Stimulated activated naive CD8-positive, alpha-beta T cell treated with anti-CD3 and anti-CD28 coated beads, Interleukin-15, Interleukin-2, amounts not matched to agents 100 ng/mL and 50 ng/mL, for 24 hours (primary cell): ENCODE measurements around the gene SKAP2.

Experiments
- H3K27ac Mint-ChIP-seq: one replicate; pipeline ENCODE4 v1.8.0; 2021; ENCODE audit warnings: mild to moderate bottlenecking, mixed read lengths
- H3K27me3 Mint-ChIP-seq: one replicate; pipeline ENCODE4 v1.8.0; 2021; ENCODE audit warnings: mixed read lengths
- H3K36me3 Mint-ChIP-seq: one replicate; pipeline ENCODE4 v1.8.0; 2021; ENCODE audit warnings: low read depth, mixed read lengths
- H3K4me1 Mint-ChIP-seq: one replicate; pipeline ENCODE4 v1.8.0; 2021; ENCODE audit warnings: low read depth, mixed read lengths
- H3K4me3 Mint-ChIP-seq: one replicate; pipeline ENCODE4 v1.8.0; 2021; ENCODE audit warnings: mild to moderate bottlenecking, mixed read lengths
- H3K9me3 Mint-ChIP-seq: one replicate; pipeline ENCODE4 v1.8.0; 2021; ENCODE audit warnings: mixed read lengths

The SKAP2 gene, protein sequence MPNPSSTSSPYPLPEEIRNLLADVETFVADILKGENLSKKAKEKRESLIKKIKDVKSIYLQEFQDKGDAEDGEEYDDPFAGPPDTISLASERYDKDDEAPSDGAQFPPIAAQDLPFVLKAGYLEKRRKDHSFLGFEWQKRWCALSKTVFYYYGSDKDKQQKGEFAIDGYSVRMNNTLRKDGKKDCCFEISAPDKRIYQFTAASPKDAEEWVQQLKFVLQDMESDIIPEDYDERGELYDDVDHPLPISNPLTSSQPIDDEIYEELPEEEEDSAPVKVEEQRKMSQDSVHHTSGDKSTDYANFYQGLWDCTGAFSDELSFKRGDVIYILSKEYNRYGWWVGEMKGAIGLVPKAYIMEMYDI

GRCh38 chr7:26864309-26865093 is at the start of gene SKAP2:
Gene SKAP2 (minus strand): TSS chr7:26864590. CDS start chr7:26864429, 161 bp downstream.
- no peaks in the 10 kb centered on the region for H3K36me3 Mint-ChIP-seq
- peak within 1 kb of the TSS; percentile 86 for H3K27ac Mint-ChIP-seq
- peaks cover 24% of the 10 kb centered on the region for H3K4me1 Mint-ChIP-seq
- H3K9me3 Mint-ChIP-seq: no peaks in the 10 kb centered on the region
- peaks cover 37% of the 10 kb centered on the region for H3K27me3 Mint-ChIP-seq
- peak within 1 kb of the TSS; percentile 93 for H3K4me3 Mint-ChIP-seq

DNA sequence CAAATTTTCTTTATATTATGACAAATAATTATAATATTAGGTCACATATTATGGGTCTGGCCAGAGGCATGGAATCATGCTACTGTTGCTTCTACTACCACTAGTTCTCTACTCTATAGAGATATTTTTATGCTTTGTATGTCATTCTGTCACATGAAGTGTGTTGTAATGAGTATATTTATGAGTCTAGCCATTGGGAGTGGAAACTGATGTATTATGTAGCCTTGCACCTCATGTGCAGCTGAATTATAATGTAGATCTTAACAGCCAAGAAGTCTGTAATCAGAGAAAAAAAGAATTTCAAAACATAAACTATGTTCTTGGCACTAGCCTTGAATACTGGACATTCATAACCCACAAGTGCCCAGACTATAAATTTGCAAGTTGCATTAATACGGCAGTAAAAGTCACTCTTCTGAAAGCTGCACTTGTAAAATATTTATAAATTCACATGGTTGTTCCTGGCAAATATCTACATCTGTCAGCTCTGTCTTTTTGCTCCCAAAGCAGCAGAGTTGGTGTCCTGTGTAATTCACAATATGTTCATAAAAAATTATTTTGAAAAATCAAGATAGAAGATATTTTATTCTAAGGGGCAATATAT is 48.6 kb upstream of the SKAP2 start:
- Mint-ChIP-seq H3K36me3 (no peaks in the 10 kb centered on the region), H3K27me3 (peaks cover 14% of the 10 kb centered on the region), H3K27ac (no peak overlapping the region), H3K4me3 (no peak overlapping the region), H3K4me1 (no peaks in the 10 kb centered on the region), H3K9me3 (no peaks in the 10 kb centered on the region)

- Mint-ChIP-seq H3K4me3 (no peak overlapping the region), H3K4me1 (no peaks in the 10 kb centered on the region), H3K9me3 (no peaks in the 10 kb centered on the region), H3K36me3 (no peaks in the 10 kb centered on the region), H3K27ac (no peak overlapping the region), H3K27me3 (peaks cover 12% of the 10 kb centered on the region)
These were observed 47.9 kb upstream of the SKAP2 start for GRCh38 chr7:26912338-26912737.

GRCh38 chr7:26910221-26910620 is 45.8 kb upstream of the SKAP2 start:
- no peak overlapping the region for H3K4me3 Mint-ChIP-seq
- no peaks in the 10 kb centered on the region for H3K36me3 Mint-ChIP-seq
- H3K9me3 Mint-ChIP-seq: no peaks in the 10 kb centered on the region
- no peak overlapping the region for H3K27ac Mint-ChIP-seq
- peaks cover 7% of the 10 kb centered on the region for H3K27me3 Mint-ChIP-seq
- H3K4me1 Mint-ChIP-seq: no peaks in the 10 kb centered on the region

DNA sequence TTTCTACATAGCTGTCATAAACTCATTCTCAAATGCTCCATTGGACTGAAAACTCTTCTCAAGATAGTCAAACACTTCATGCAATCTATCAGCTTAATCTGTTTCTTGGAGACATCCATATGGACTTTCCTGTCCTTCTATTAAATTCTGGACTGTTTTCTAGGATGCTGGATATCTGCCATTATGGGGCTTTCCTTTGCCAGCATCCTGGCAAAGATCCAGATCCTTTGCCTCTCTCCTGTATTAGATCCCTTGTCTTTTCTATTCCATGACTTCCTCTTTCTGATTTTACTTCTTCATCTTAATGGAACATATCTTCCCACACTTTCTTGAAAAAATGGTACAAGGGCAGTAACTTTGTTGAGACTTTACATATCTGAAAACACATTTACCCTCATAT is 35.9 kb upstream of the SKAP2 start:
- Mint-ChIP-seq H3K4me1 (no peaks in the 10 kb centered on the region), H3K9me3 (no peaks in the 10 kb centered on the region), H3K4me3 (no peak overlapping the region), H3K36me3 (no peaks in the 10 kb centered on the region), H3K27ac (no peak overlapping the region), H3K27me3 (peaks cover 28% of the 10 kb centered on the region)

DNA sequence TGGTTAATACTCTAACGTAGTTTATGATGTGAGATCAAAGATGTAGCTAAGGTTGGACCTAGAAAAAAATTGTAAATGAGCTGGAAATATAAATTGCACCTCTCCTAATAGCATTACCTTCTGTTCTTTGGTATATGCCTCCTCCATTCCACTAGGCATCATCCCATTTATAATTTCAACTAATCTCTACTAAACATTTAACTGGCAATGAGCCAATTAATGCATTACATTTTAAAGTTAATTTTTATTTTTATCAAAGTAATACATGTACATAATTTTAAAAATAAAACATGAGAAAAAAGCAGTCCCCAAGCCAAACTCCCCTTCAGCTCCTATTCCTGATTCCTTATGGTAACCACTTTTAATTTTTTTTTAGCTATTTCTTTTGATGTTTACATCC is 35.1 kb upstream of the SKAP2 start:
- no peaks in the 10 kb centered on the region for H3K4me1 Mint-ChIP-seq
- peaks cover 31% of the 10 kb centered on the region for H3K27me3 Mint-ChIP-seq
- no peaks in the 10 kb centered on the region for H3K9me3 Mint-ChIP-seq
- no peak overlapping the region for H3K27ac Mint-ChIP-seq
- H3K36me3 Mint-ChIP-seq: no peaks in the 10 kb centered on the region
- no peak overlapping the region for H3K4me3 Mint-ChIP-seq

DNA sequence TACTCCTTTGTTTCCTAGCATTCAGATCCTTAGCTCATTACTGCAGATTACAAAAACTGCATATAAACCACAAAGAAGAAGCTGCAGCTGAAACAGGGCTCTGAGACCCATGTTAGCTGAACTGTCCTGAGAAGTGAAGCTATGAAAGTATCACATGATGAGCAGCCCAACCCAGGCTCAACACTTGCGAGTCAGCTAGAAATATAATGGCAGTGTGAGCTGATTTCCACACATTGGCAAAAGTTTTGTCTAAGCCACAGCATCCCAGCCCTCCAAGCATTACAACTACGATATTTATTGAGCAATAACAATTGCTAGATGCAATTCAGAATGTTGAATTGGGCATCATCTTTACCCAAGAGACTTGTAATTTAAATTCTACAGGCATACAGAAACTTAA is 34.5 kb upstream of the SKAP2 start:
- H3K4me3 Mint-ChIP-seq: no peak overlapping the region
- peaks cover 35% of the 10 kb centered on the region for H3K27me3 Mint-ChIP-seq
- H3K36me3 Mint-ChIP-seq: no peaks in the 10 kb centered on the region
- H3K4me1 Mint-ChIP-seq: no peaks in the 10 kb centered on the region
- no peaks in the 10 kb centered on the region for H3K9me3 Mint-ChIP-seq
- no peak overlapping the region for H3K27ac Mint-ChIP-seq

DNA sequence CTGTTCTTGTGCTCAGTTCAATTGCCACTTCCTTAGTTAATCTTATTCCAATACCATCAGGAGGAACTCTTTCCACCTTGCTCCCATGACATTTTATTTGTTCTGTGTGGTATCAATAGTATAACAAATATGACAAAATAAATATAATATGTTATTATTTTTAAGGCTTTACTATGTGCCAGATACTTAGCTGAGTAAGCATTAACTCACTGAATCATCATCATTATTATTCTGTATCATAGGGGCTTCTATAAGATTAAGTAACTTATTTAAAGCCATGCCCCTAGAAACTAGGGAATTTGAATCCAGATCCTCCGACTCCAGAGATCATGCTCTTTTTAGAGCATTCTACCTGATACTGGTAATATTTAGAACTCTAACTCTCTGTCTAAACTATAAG is 33.5 kb upstream of the SKAP2 start:
- H3K4me3 Mint-ChIP-seq: no peak overlapping the region
- no peaks in the 10 kb centered on the region for H3K4me1 Mint-ChIP-seq
- H3K9me3 Mint-ChIP-seq: no peaks in the 10 kb centered on the region
- peaks cover 45% of the 10 kb centered on the region for H3K27me3 Mint-ChIP-seq
- no peaks in the 10 kb centered on the region for H3K36me3 Mint-ChIP-seq
- no peak overlapping the region for H3K27ac Mint-ChIP-seq

DNA sequence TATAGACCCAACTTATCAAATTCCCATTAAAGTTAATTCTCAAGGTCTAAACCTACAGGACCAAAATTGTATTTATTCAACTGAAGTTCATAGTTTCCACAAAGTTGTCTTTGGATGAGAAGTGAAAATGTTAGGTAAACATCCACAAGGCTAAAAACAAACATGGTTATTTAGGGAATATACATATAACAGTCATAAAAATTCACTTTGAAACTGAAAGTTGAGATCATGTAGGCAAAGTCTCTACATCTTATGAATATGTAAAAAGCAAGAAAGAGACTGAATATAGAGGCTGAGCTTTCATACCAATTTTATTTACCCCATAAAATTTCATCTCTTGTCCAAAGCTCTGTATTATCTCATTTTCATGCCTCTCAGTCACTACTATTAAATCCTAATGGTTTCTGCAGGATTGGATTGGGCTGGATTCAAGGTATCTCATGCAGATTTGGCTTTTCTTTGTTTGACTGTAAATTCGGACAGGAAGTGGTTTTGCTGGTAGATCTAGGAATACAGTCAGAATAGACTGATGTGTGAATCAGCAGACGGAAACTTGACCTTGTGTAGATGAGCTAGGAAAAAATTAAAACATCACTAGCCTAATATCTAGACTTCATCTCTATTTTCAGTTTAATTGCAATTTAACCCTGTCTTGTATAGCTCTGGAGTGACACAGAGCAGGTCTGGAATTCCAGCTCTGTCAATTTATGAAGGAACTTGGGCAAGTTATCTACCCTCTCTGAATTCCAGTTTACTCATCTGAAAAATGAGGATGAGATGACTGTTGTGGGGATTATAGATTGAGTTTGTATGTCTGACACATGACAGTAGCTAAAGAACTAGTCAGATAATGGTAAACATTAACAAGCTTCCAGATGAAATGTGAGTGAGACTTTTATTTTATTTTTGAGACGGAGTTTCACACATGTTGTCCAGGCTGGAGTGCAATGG is 27.3 kb upstream of the SKAP2 start:
- H3K4me1 Mint-ChIP-seq: peaks cover 4% of the 10 kb centered on the region
- H3K27me3 Mint-ChIP-seq: peaks cover 24% of the 10 kb centered on the region
- H3K36me3 Mint-ChIP-seq: no peaks in the 10 kb centered on the region
- no peak overlapping the region for H3K4me3 Mint-ChIP-seq
- no peaks in the 10 kb centered on the region for H3K9me3 Mint-ChIP-seq
- H3K27ac Mint-ChIP-seq: no peak overlapping the region

GRCh38 chr7:26880852-26881251 is 16.5 kb upstream of the SKAP2 start:
- H3K9me3 Mint-ChIP-seq: peaks cover 17% of the 10 kb centered on the region
- peaks cover 8% of the 10 kb centered on the region for H3K27me3 Mint-ChIP-seq
- H3K36me3 Mint-ChIP-seq: no peaks in the 10 kb centered on the region
- no peak overlapping the region for H3K4me3 Mint-ChIP-seq
- no peak overlapping the region for H3K27ac Mint-ChIP-seq
- no peaks in the 10 kb centered on the region for H3K4me1 Mint-ChIP-seq

- H3K36me3 Mint-ChIP-seq: no peaks in the 10 kb centered on the region
- H3K4me1 Mint-ChIP-seq: no peaks in the 10 kb centered on the region
- no peak overlapping the region for H3K4me3 Mint-ChIP-seq
- H3K9me3 Mint-ChIP-seq: peaks cover 5% of the 10 kb centered on the region
- H3K27me3 Mint-ChIP-seq: peaks cover 8% of the 10 kb centered on the region
- H3K27ac Mint-ChIP-seq: no peak overlapping the region
These were observed 15.3 kb upstream of the SKAP2 start for GRCh38 chr7:26879671-26880070.

GRCh38 chr7:26868841-26869495 is 4.6 kb upstream of the SKAP2 start:
- Mint-ChIP-seq H3K4me1 (peaks cover 17% of the 10 kb centered on the region), H3K9me3 (no peaks in the 10 kb centered on the region), H3K27ac (no peak overlapping the region), H3K36me3 (no peaks in the 10 kb centered on the region), H3K27me3 (peaks cover 50% of the 10 kb centered on the region), H3K4me3 (no peak overlapping the region)

- peaks cover 24% of the 10 kb centered on the region for H3K4me1 Mint-ChIP-seq
- no peaks in the 10 kb centered on the region for H3K9me3 Mint-ChIP-seq
- peaks cover 41% of the 10 kb centered on the region for H3K27me3 Mint-ChIP-seq
- H3K4me3 Mint-ChIP-seq: peak overlapping the region; percentile 93
- peak overlapping the region; percentile 86 for H3K27ac Mint-ChIP-seq
- no peaks in the 10 kb centered on the region for H3K36me3 Mint-ChIP-seq
These were observed 651 bp upstream of the SKAP2 start for GRCh38 chr7:26865094-26865388.
